ENCODE data around the gene CAPN1. TPM values are rescaled to one million over a fixed set of nuclear protein-coding genes. Genes with fewer than 3 reads are reported as not detected.

The CAPN1 gene
- total and polyA plus RNA-seq, 9 of the 15 experiments (the other 6 are each of a cell fraction or from before 2014, with no cell fraction given), result 3.5 to 199 (median 61.6) TPM

DNA sequence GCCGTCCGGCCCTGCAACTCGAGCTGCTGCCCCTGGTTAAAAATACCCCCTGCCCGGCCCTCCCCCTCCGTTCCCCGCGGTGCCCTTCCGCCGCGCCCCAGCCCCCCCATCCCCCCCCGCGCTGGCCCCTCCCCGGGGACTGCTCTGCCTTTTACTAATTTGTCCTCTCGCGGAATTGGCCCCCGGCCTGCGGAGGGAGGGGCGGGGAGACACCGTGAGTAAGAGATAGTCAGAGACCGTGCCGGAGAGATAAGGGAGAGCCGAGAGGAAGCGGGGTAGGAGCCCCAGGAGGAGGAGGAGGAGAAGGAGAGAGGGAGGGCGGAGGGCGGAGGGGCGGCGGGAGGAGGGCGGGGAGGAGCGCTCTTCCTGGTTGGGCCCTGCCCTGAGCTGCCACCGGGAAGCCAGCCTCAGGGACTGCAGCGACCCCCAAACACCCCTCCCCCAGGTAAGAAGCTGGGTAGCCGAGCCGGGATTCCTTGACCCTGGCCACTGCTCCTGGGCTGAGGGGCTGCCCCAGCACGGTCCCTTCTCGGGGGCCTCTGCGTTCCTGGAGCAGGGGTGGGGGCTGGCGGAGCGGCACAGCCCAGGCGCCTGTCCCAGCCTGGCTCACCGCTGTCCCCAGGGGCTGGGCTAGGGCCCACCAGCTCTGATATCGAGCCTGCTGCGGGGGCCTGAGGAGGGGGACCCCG is at the start of gene CAPN1 (continued):
- TF ChIP-seq ZNF12 (CRISPR knock-in tag; IDR thresholded peaks at IDR 0.05) (0 out of 2 replicates have a peak, but pooled peaks have one; percentile 23), PHTF2 (CRISPR knock-in tag; IDR thresholded peaks at IDR 0.05) (no peak), XRCC3 (IDR thresholded peaks at IDR 0.05) (no peak), SOX6 (IDR thresholded peaks at IDR 0.05) (no peak), SLC30A9 (CRISPR knock-in tag; IDR thresholded peaks at IDR 0.05) (no peak), SRSF3 (IDR thresholded peaks at IDR 0.05; ENCODE audit: insufficient read depth, low read length) (no peak), RFX5 (IDR thresholded peaks at IDR 0.05; ENCODE audit: low read depth, low read length) (no peak), PTBP1 (IDR thresholded peaks at IDR 0.05; ENCODE audit: low read depth, low read length) (no peak), ZNF586 (CRISPR knock-in tag; conservative IDR thresholded peaks at IDR 0.05) (no peak), MAFG (tag; conservative IDR thresholded peaks at IDR 0.05) (no peak), TRIM24 (IDR thresholded peaks at IDR 0.05) (no peak), BHLHE40 (IDR thresholded peaks at IDR 0.05; ENCODE audit: low read length) (peak; percentile 79), ARHGAP35 (IDR thresholded peaks at IDR 0.05; ENCODE audit: partially characterized antibody) (no peak), ZNF184 (CRISPR knock-in tag; IDR thresholded peaks at IDR 0.05) (no peak), ZNF165 (CRISPR knock-in tag; IDR thresholded peaks at IDR 0.05; ENCODE audit: borderline replicate concordance) (no peak), NUFIP1 (IDR thresholded peaks at IDR 0.05; ENCODE audit: partially characterized antibody) (no peak), ZC3H11A (IDR thresholded peaks at IDR 0.05; ENCODE audit: low read depth, low read length) (no peak), SMAD2 (IDR thresholded peaks at IDR 0.05; ENCODE audit: low read depth, low read length) (no peak), ZNF57 (CRISPR knock-in tag; IDR thresholded peaks at IDR 0.05) (no peak), ZNF23 (CRISPR knock-in tag; IDR thresholded peaks at IDR 0.05) (no peak), SREBF2 (CRISPR knock-in tag; IDR thresholded peaks at IDR 0.05) (no peak)
- TF ChIP-seq, protein P1, sequence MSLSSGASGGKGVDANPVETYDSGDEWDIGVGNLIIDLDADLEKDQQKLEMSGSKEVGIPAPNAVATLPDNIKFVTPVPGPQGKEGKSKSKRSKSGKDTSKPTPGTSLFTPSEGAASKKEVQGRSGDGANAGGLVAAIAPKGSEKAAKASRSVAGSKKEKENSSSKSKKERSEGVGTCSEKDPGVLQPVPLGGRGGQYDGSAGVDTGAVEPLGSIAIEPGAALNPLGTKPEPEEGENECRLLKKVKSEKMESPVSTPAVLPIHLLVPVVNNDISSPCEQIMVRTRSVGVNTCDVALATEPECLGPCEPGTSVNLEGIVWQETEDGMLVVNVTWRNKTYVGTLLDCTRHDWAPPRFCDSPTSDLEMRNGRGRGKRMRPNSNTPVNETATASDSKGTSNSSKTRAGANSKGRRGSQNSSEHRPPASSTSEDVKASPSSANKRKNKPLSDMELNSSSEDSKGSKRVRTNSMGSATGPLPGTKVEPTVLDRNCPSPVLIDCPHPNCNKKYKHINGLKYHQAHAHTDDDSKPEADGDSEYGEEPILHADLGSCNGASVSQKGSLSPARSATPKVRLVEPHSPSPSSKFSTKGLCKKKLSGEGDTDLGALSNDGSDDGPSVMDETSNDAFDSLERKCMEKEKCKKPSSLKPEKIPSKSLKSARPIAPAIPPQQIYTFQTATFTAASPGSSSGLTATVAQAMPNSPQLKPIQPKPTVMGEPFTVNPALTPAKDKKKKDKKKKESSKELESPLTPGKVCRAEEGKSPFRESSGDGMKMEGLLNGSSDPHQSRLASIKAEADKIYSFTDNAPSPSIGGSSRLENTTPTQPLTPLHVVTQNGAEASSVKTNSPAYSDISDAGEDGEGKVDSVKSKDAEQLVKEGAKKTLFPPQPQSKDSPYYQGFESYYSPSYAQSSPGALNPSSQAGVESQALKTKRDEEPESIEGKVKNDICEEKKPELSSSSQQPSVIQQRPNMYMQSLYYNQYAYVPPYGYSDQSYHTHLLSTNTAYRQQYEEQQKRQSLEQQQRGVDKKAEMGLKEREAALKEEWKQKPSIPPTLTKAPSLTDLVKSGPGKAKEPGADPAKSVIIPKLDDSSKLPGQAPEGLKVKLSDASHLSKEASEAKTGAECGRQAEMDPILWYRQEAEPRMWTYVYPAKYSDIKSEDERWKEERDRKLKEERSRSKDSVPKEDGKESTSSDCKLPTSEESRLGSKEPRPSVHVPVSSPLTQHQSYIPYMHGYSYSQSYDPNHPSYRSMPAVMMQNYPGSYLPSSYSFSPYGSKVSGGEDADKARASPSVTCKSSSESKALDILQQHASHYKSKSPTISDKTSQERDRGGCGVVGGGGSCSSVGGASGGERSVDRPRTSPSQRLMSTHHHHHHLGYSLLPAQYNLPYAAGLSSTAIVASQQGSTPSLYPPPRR (CRISPR knock-in tag; IDR thresholded peaks at IDR 0.05; ENCODE audit: borderline replicate concordance), result 0 out of 2 replicates have a peak, but pooled peaks have one; percentile 17
- TF ChIP-seq, protein P2, sequence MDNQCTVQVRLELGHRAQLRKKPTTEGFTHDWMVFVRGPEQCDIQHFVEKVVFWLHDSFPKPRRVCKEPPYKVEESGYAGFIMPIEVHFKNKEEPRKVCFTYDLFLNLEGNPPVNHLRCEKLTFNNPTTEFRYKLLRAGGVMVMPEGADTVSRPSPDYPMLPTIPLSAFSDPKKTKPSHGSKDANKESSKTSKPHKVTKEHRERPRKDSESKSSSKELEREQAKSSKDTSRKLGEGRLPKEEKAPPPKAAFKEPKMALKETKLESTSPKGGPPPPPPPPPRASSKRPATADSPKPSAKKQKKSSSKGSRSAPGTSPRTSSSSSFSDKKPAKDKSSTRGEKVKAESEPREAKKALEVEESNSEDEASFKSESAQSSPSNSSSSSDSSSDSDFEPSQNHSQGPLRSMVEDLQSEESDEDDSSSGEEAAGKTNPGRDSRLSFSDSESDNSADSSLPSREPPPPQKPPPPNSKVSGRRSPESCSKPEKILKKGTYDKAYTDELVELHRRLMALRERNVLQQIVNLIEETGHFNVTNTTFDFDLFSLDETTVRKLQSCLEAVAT (IDR thresholded peaks at IDR 0.05), result no peak
- TF ChIP-seq, protein P3, sequence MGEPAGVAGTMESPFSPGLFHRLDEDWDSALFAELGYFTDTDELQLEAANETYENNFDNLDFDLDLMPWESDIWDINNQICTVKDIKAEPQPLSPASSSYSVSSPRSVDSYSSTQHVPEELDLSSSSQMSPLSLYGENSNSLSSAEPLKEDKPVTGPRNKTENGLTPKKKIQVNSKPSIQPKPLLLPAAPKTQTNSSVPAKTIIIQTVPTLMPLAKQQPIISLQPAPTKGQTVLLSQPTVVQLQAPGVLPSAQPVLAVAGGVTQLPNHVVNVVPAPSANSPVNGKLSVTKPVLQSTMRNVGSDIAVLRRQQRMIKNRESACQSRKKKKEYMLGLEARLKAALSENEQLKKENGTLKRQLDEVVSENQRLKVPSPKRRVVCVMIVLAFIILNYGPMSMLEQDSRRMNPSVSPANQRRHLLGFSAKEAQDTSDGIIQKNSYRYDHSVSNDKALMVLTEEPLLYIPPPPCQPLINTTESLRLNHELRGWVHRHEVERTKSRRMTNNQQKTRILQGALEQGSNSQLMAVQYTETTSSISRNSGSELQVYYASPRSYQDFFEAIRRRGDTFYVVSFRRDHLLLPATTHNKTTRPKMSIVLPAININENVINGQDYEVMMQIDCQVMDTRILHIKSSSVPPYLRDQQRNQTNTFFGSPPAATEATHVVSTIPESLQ (CRISPR knock-in tag; IDR thresholded peaks at IDR 0.05), result peak; percentile 79; the same call in 1 of the 2 replicates

Data from K562 (cell line).